ENCODE data around the gene SLC22A2.

SLC22A2 gene

GRCh38 chr6:160277546-160277945 is 18.9 kb upstream of the SLC22A2 start:
- Histone ChIP-seq H3K27me3 (ENCODE audit: insufficient read depth, low read length) (no peaks in the 10 kb centered on the region), H2BK120ac (ENCODE audit: insufficient read depth, low read length, poor library complexity) (no peak overlapping the region), H3K79me1 (ENCODE audit: low read length) (no peaks in the 10 kb centered on the region), H3K23ac (ENCODE audit: low read length) (no peak overlapping the region), H3K79me2 (ENCODE audit: control insufficient read depth, insufficient read depth, low read length, poor library complexity) (no peaks in the 10 kb centered on the region), H4K12ac (ENCODE audit: low read depth, low read length) (no peak overlapping the region), H3K18ac (ENCODE audit: low read length) (no peak overlapping the region), H4K91ac (ENCODE audit: low read depth, low read length) (no peak overlapping the region), H2AK5ac (ENCODE audit: low read length) (no peak overlapping the region), H3K4ac (ENCODE audit: low read depth, low read length) (no peak overlapping the region), H2BK12ac (ENCODE audit: low read length) (no peak overlapping the region), H2AFZ (ENCODE audit: insufficient read depth, low read length, poor library complexity) (no peak overlapping the region), H2BK5ac (ENCODE audit: low read depth, low read length, poor library complexity) (no peak overlapping the region), H4K8ac (ENCODE audit: low read depth, low read length) (no peak overlapping the region), H3K4me2 (ENCODE audit: low read length) (no peak overlapping the region), H3K27ac (ENCODE audit: low read depth, low read length) (no peak overlapping the region), H3K4me1 (ENCODE audit: control insufficient read depth in 1 of 2, insufficient read depth in 2 of 2, low read length in 2 of 2) (no peaks in the 10 kb centered on the region), H3K9me3 (ENCODE audit: insufficient read depth, low read depth, low read length) (no peaks in the 10 kb centered on the region), H3K14ac (ENCODE audit: low read length) (no peak overlapping the region), H3K36me3 (ENCODE audit: control insufficient read depth in 1 of 2, insufficient read depth in 2 of 2, low read length in 2 of 2) (no peaks in the 10 kb centered on the region), H3K4me3 (ENCODE audit: low read depth, low read length) (no peak overlapping the region), H3K9ac (ENCODE audit: low read length) (no peak overlapping the region)
- no CpG with 5 or more reads among the region's 15 CpGs for WGBS (ENCODE audit: extremely low coverage, insufficient coverage, insufficient read length)
- DNase-seq, result no peak

- Histone ChIP-seq H3K23ac (ENCODE audit: low read length) (no peak overlapping the region), H3K79me2 (ENCODE audit: control insufficient read depth, insufficient read depth, low read length, poor library complexity) (no peaks in the 10 kb centered on the region), H2BK120ac (ENCODE audit: insufficient read depth, low read length, poor library complexity) (no peak overlapping the region), H2BK12ac (ENCODE audit: low read length) (no peak overlapping the region), H3K4me2 (ENCODE audit: low read length) (no peak overlapping the region), H4K12ac (ENCODE audit: low read depth, low read length) (no peak overlapping the region), H3K27me3 (ENCODE audit: insufficient read depth, low read length) (no peaks in the 10 kb centered on the region), H2BK5ac (ENCODE audit: low read depth, low read length, poor library complexity) (no peak overlapping the region), H4K91ac (ENCODE audit: low read depth, low read length) (no peak overlapping the region), H3K4me1 (ENCODE audit: control insufficient read depth in 1 of 2, insufficient read depth in 2 of 2, low read length in 2 of 2) (no peaks in the 10 kb centered on the region), H2AFZ (ENCODE audit: insufficient read depth, low read length, poor library complexity) (no peak overlapping the region), H3K14ac (ENCODE audit: low read length) (no peak overlapping the region), H3K4me3 (ENCODE audit: low read depth, low read length) (peak overlapping the region; percentile 12), H4K8ac (ENCODE audit: low read depth, low read length) (no peak overlapping the region), H3K36me3 (ENCODE audit: control insufficient read depth in 1 of 2, insufficient read depth in 2 of 2, low read length in 2 of 2) (no peaks in the 10 kb centered on the region), H3K4ac (ENCODE audit: low read depth, low read length) (no peak overlapping the region), H2AK5ac (ENCODE audit: low read length) (no peak overlapping the region), H3K9ac (ENCODE audit: low read length) (no peak overlapping the region), H3K79me1 (ENCODE audit: low read length) (no peaks in the 10 kb centered on the region), H3K27ac (ENCODE audit: low read depth, low read length) (no peak overlapping the region), H3K9me3 (ENCODE audit: insufficient read depth, low read depth, low read length) (no peaks in the 10 kb centered on the region), H3K18ac (ENCODE audit: low read length) (no peak overlapping the region)
- no peak for DNase-seq
- no CpG with 5 or more reads among the region's 5 CpGs for WGBS (ENCODE audit: extremely low coverage, insufficient coverage, insufficient read length)
Measured at GRCh38 chr6:160277144-160277543, 18.5 kb upstream of the SLC22A2 start.

GRCh38 chr6:160276126-160276525 is 17.5 kb upstream of the SLC22A2 start:
- Histone ChIP-seq H3K36me3 (ENCODE audit: control insufficient read depth in 1 of 2, insufficient read depth in 2 of 2, low read length in 2 of 2) (no peaks in the 10 kb centered on the region), H3K4me3 (ENCODE audit: low read depth, low read length) (no peak overlapping the region), H3K27ac (ENCODE audit: low read depth, low read length) (no peak overlapping the region), H3K4ac (ENCODE audit: low read depth, low read length) (no peak overlapping the region), H3K14ac (ENCODE audit: low read length) (no peak overlapping the region), H3K9me3 (ENCODE audit: insufficient read depth, low read depth, low read length) (no peaks in the 10 kb centered on the region), H3K27me3 (ENCODE audit: insufficient read depth, low read length) (no peaks in the 10 kb centered on the region), H2BK12ac (ENCODE audit: low read length) (no peak overlapping the region), H4K91ac (ENCODE audit: low read depth, low read length) (no peak overlapping the region), H3K79me2 (ENCODE audit: control insufficient read depth, insufficient read depth, low read length, poor library complexity) (no peaks in the 10 kb centered on the region), H2AK5ac (ENCODE audit: low read length) (no peak overlapping the region), H3K4me2 (ENCODE audit: low read length) (no peak overlapping the region), H3K9ac (ENCODE audit: low read length) (no peak overlapping the region), H4K12ac (ENCODE audit: low read depth, low read length) (no peak overlapping the region), H3K18ac (ENCODE audit: low read length) (no peak overlapping the region), H2AFZ (ENCODE audit: insufficient read depth, low read length, poor library complexity) (no peak overlapping the region), H2BK120ac (ENCODE audit: insufficient read depth, low read length, poor library complexity) (no peak overlapping the region), H3K4me1 (ENCODE audit: control insufficient read depth in 1 of 2, insufficient read depth in 2 of 2, low read length in 2 of 2) (no peaks in the 10 kb centered on the region), H4K8ac (ENCODE audit: low read depth, low read length) (no peak overlapping the region), H3K79me1 (ENCODE audit: low read length) (no peaks in the 10 kb centered on the region), H3K23ac (ENCODE audit: low read length) (no peak overlapping the region), H2BK5ac (ENCODE audit: low read depth, low read length, poor library complexity) (no peak overlapping the region)
- no peak for DNase-seq
- no CpG with 5 or more reads among the region's 4 CpGs for WGBS (ENCODE audit: extremely low coverage, insufficient coverage, insufficient read length)

GRCh38 chr6:160275511-160276003 is 16.9 kb upstream of the SLC22A2 start:
- H3K4ac ChIP-seq (ENCODE audit: low read depth, low read length), result no peak overlapping the region
- H2BK5ac ChIP-seq (ENCODE audit: low read depth, low read length, poor library complexity), result no peak overlapping the region
- no peaks in the 10 kb centered on the region for H3K79me1 ChIP-seq (ENCODE audit: low read length)
- H3K79me2 ChIP-seq (ENCODE audit: control insufficient read depth, insufficient read depth, low read length, poor library complexity), result no peaks in the 10 kb centered on the region
- no peak overlapping the region for H4K91ac ChIP-seq (ENCODE audit: low read depth, low read length)
- no peaks in the 10 kb centered on the region for H3K9me3 ChIP-seq (ENCODE audit: insufficient read depth, low read depth, low read length)
- no peak overlapping the region for H2AFZ ChIP-seq (ENCODE audit: insufficient read depth, low read length, poor library complexity)
- no peak overlapping the region for H3K18ac ChIP-seq (ENCODE audit: low read length)
- H3K4me3 ChIP-seq (ENCODE audit: low read depth, low read length), result no peak overlapping the region
- no peak overlapping the region for H3K23ac ChIP-seq (ENCODE audit: low read length)
- H3K14ac ChIP-seq (ENCODE audit: low read length), result no peak overlapping the region
- H4K12ac ChIP-seq (ENCODE audit: low read depth, low read length), result no peak overlapping the region
- H4K8ac ChIP-seq (ENCODE audit: low read depth, low read length), result no peak overlapping the region
- no peak overlapping the region for H3K9ac ChIP-seq (ENCODE audit: low read length)
- no peak overlapping the region for H2BK12ac ChIP-seq (ENCODE audit: low read length)
- H2BK120ac ChIP-seq (ENCODE audit: insufficient read depth, low read length, poor library complexity), result no peak overlapping the region
- H3K27ac ChIP-seq (ENCODE audit: low read depth, low read length), result no peak overlapping the region
- no peaks in the 10 kb centered on the region for H3K4me1 ChIP-seq (ENCODE audit: control insufficient read depth in 1 of 2, insufficient read depth in 2 of 2, low read length in 2 of 2)
- H3K4me2 ChIP-seq (ENCODE audit: low read length), result no peak overlapping the region
- no peaks in the 10 kb centered on the region for H3K36me3 ChIP-seq (ENCODE audit: control insufficient read depth in 1 of 2, insufficient read depth in 2 of 2, low read length in 2 of 2)
- no peak overlapping the region for H2AK5ac ChIP-seq (ENCODE audit: low read length)
- no peaks in the 10 kb centered on the region for H3K27me3 ChIP-seq (ENCODE audit: insufficient read depth, low read length)
- no CpG with 5 or more reads among the region's 20 CpGs for WGBS (ENCODE audit: extremely low coverage, insufficient coverage, insufficient read length)
- DNase-seq, result peak; percentile 56 to 81
